ENCODE measurements around the gene OTOP1. TPM values are rescaled to one million over a fixed set of nuclear protein-coding genes. Genes with fewer than 3 reads are reported as not detected.
"Not testable (repeated sequence)": the region's sequence is repeated elsewhere in the genome, so short reads cannot be mapped to it uniquely, and the experiment has no call there.

OTOP1 gene
- total RNA-seq, 1 experiment from 2014 or later, result not detected

- TF ChIP-seq SIN3A (IDR thresholded peaks at IDR 0.05; ENCODE audit: borderline replicate concordance, insufficient read depth, low read depth, low read length), result no peak
- no peak for TF ChIP-seq CTCF (IDR thresholded peaks at IDR 0.05)
- TF ChIP-seq POLR2AphosphoS5 (IDR thresholded peaks at IDR 0.05; ENCODE audit: low read depth, low read length), result no peak
- TF ChIP-seq TCF7L2 (IDR thresholded peaks at IDR 0.05; ENCODE audit: low read depth, low read length), result no peak
- no peak for TF ChIP-seq REST (IDR thresholded peaks at IDR 0.05; ENCODE audit: insufficient read depth in 1 of 2, low read depth in 2 of 2, low read length in 1 of 2)
- Histone ChIP-seq H3K27ac (ENCODE audit: low read length) (no peak overlapping the region), H3K27me3 (ENCODE audit: control insufficient read depth, insufficient read depth, low read length) (no peaks in the 10 kb centered on the region), H3K4me3 (ENCODE audit: low read depth in 2 of 2, low read length in 2 of 2) (no peak overlapping the region), H3K4me1 (ENCODE audit: control insufficient read depth, insufficient read depth, low read length) (no peaks in the 10 kb centered on the region), H3K36me3 (ENCODE audit: control insufficient read depth, insufficient read depth, low read length) (no peaks in the 10 kb centered on the region), H3K9me3 (ENCODE audit: control insufficient read depth, insufficient read depth, low read depth, low read length) (no peaks in the 10 kb centered on the region)
- CTCF ChIA-PET, result no interaction called here
- ATAC-seq (no peak), DNase-seq (ENCODE audit: low read depth, low spot score) (no peak)
- intact Hi-C loops (cut with micrococcal nuclease; ENCODE audit: unreplicated experiment) (no loop called here), in situ Hi-C loops (cut with HindIII; ENCODE audit: low pct_unique_long_range_greater_than_20kb, low sequenced_read_pairs) (no loop called here)
- no TSS peak for BruUV-seq (replicated peaks)
- POLR2A ChIA-PET, result no interaction called here
These were observed 10.1 kb downstream of the OTOP1 start for GRCh38 chr4:4216648-4217047.

GRCh38 chr4:4213674-4214073, 13.1 kb downstream of the OTOP1 start:
- CTCF ChIA-PET; POLR2A ChIA-PET; H3K4me3 ChIP-seq (ENCODE audit: low read depth in 2 of 2, low read length in 2 of 2); H3K9me3 ChIP-seq (ENCODE audit: control insufficient read depth, insufficient read depth, low read depth, low read length); in situ Hi-C loops (cut with HindIII; ENCODE audit: low pct_unique_long_range_greater_than_20kb, low sequenced_read_pairs); ATAC-seq; H3K27ac ChIP-seq (ENCODE audit: low read length); H3K4me1 ChIP-seq (ENCODE audit: control insufficient read depth, insufficient read depth, low read length); intact Hi-C loops (cut with micrococcal nuclease; ENCODE audit: unreplicated experiment); BruUV-seq (replicated peaks); H3K27me3 ChIP-seq (ENCODE audit: control insufficient read depth, insufficient read depth, low read length); DNase-seq (ENCODE audit: low read depth, low spot score); H3K36me3 ChIP-seq (ENCODE audit: control insufficient read depth, insufficient read depth, low read length): not testable (repeated sequence)

GRCh38 chr4:4206204-4206603, 20.5 kb downstream of the OTOP1 start:
- Histone ChIP-seq H3K27me3 (ENCODE audit: control insufficient read depth, insufficient read depth, low read length) (peaks cover 7% of the 10 kb centered on the region), H3K9me3 (ENCODE audit: control insufficient read depth, insufficient read depth, low read depth, low read length) (no peaks in the 10 kb centered on the region), H3K36me3 (ENCODE audit: control insufficient read depth, insufficient read depth, low read length) (no peaks in the 10 kb centered on the region), H3K4me3 (ENCODE audit: low read depth in 2 of 2, low read length in 2 of 2) (no peak overlapping the region), H3K27ac (ENCODE audit: low read length) (no peak overlapping the region), H3K4me1 (ENCODE audit: control insufficient read depth, insufficient read depth, low read length) (no peaks in the 10 kb centered on the region)
- CTCF ChIA-PET, result no interaction called here
- no peak for TF ChIP-seq REST (IDR thresholded peaks at IDR 0.05; ENCODE audit: insufficient read depth in 1 of 2, low read depth in 2 of 2, low read length in 1 of 2)
- no peak for TF ChIP-seq SIN3A (IDR thresholded peaks at IDR 0.05; ENCODE audit: borderline replicate concordance, insufficient read depth, low read depth, low read length)
- TF ChIP-seq TCF7L2 (IDR thresholded peaks at IDR 0.05; ENCODE audit: low read depth, low read length), result no peak
- no peak for TF ChIP-seq POLR2AphosphoS5 (IDR thresholded peaks at IDR 0.05; ENCODE audit: low read depth, low read length)
- no peak for TF ChIP-seq CTCF (IDR thresholded peaks at IDR 0.05)
- BruUV-seq (replicated peaks), result no TSS peak
- in situ Hi-C loops (cut with HindIII; ENCODE audit: low pct_unique_long_range_greater_than_20kb, low sequenced_read_pairs), result no loop called here
- intact Hi-C loops (cut with micrococcal nuclease; ENCODE audit: unreplicated experiment), result no loop called here
- ATAC-seq, result no peak
- DNase-seq (ENCODE audit: low read depth, low spot score), result no peak
- POLR2A ChIA-PET, result interaction anchor here (0.7 kb wide), 1 partner anchor 86 kb away, joined by 3 read pairs; no protein-coding TSS in a partner anchor
